ENCODE data around the gene KLHL1.

GRCh38 chr13:70128098-70128497 is 19.8 kb upstream of the KLHL1 start:
- no peak for TF ChIP-seq YY1 (IDR thresholded peaks at IDR 0.05; ENCODE audit: low read depth)
- TF ChIP-seq RAD21 (IDR thresholded peaks at IDR 0.05; ENCODE audit: low read depth), result no peak
- no peak for TF ChIP-seq REST (IDR thresholded peaks at IDR 0.05; ENCODE audit: low read depth)
- no peak for TF ChIP-seq EGR1 (IDR thresholded peaks at IDR 0.05)
- no peak for TF ChIP-seq MAX (IDR thresholded peaks at IDR 0.05)

All from Ishikawa (cell line).